Retina (tissue), 1 donor: ENCODE results near the gene BHLHA9.
"Not testable (repeated sequence)": the region's sequence is repeated elsewhere in the genome, so short reads cannot be mapped to it uniquely, and the experiment has no call there.

Source experiments
- DNase-seq: peaks from one replicate; pipeline ENCODE4 v3.0.0-alpha.2; 2016

Gene BHLHA9

GRCh38 chr17:1270210-1271029 lies at the start of gene BHLHA9:
TSS of gene BHLHA9 (plus strand) at chr17:1270444. CDS start at chr17:1270564, 120 bp downstream.
- peak; percentile 28 for DNase-seq

DNA sequence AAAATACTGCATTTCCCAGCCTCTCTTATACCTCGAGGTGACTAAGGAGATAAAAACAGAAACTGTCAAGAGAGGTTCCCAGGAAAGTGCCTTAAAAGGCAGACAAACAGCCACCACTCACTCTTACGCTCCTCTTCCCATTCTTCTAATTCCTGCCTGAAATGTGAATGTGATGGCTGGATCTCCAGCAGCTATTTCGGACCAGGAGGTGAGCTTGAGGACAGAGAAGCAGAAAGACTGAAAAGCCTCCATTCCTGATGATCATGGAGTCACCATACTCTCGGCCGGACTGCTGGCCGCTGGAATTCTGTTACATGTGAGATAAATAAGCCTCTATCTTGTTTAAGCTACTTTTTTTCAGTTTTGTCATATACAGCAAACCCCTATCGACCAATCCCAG lies 49.0 kb upstream of the BHLHA9 start:
- no peak for DNase-seq

GRCh38 chr17:1222321-1222720 lies 47.9 kb upstream of the BHLHA9 start:
- DNase-seq, result no peak

DNA sequence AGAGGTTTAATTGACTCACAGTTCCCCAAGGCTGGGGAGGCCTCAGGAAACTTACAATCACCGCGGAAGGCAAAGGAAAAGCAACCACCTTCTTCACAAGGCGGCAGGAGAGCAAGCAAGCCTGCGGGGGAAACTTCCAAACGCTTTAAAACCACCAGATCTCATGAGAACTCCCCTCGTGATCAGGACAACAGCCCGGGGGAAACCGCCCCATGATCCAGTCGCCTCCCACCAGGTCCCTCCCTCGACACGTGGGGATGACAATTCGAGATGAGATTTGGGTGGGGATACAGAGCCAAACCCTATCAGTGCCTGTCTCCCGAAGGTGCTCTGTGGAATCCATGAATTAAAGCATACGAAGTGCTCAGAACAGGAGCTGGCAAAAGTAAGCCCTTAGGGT lies 46.6 kb upstream of the BHLHA9 start:
- DNase-seq, result no peak

DNA sequence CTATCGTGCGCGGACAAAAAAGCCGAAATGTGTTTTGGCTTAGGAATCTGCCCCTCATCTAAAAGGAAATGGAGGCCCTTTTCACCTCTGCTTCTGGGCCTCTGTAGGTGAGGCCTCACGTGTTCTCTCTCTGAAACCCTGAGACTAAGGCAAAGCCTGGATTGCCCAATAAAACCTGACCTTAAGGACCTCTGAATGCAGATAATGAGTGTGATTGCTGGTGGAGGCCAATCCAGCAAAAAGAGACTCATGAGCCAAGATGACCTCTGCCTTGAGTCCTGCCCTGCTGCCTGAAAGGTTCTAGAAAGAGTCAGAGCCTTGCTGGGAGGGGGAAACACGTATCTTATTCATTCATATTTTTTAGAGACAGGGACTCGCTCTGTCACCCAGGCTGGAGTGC lies 45.9 kb upstream of the BHLHA9 start:
- no peak for DNase-seq

GRCh38 chr17:1226308-1226707 lies 43.9 kb upstream of the BHLHA9 start:
- no peak for DNase-seq

- DNase-seq, result no peak
These were observed 42.9 kb upstream of the BHLHA9 start for GRCh38 chr17:1227365-1227764.

DNA sequence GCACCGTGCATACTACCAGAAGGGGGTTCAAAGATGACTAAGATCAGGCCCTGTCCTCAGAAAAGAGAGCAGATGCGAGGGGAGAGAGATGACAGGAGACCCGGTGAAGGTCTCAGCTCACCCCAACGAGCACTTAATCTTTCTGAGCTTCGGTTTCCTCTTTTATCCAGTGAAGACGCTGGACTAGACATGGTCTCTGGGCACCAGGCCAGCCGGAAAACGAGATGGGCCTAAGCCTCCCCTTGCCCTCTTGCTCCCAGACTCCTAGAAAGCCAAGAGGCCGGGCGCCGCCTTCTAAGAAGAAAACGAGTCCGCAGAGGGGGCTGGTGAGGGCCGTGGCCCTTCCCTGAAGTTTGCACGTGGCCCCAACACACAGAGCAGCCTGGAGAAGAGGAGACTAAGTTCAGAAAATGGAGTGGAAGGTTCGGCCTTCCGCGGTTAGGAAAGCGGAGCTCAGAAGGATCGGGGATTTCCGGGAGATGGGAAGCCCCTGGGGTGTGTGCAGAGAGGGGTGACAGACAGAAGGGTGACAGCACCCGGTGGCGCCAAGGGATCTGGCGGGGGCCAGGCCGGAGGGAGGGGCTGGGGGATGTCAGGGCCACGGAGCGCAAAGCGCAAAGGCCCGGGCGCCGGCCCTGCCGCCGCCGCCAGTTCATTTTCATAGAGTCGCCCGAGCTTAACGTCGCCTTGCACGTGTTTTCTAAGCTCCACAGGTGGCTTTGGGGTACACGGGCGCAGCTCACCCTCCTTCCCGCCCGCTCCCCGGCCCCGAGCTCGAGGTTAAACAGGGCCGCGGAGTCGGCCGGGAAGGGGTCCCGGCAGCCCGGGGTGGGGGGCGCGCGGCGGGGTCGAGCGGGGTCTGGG lies 42.1 kb upstream of the BHLHA9 start:
- peak; percentile 57 for DNase-seq

GRCh38 chr17:1228781-1229348 lies 41.4 kb upstream of the BHLHA9 start:
- DNase-seq, result peak; percentile 19

- DNase-seq, result peak; percentile 61
These were observed 40.8 kb upstream of the BHLHA9 start for GRCh38 chr17:1229349-1229899.

- DNase-seq, result peak; percentile 18
These were observed 40.2 kb upstream of the BHLHA9 start for GRCh38 chr17:1229900-1230501.

GRCh38 chr17:1231456-1231855 lies 38.8 kb upstream of the BHLHA9 start:
- no peak for DNase-seq

DNA sequence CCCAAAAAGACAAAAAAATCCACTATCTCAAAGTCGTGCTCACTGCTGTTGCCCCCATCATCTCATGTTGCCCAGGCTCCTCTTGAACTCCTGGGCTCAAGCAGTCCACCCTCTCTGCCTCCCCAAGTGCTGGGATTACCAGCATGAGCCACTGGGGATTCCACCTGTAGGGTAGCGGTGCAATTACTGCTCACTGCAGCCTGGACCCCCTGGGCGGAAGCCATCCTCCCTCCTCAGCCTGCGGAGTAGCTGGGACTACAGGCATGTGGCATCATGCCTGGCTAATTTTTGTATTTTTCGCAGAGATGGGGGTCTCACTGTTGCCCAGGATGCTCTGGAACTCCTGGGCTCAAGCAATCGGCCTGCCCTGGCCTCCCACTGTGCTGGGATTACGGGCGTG lies 37.9 kb upstream of the BHLHA9 start:
- DNase-seq, result no peak

GRCh38 chr17:1232786-1233185 lies 37.5 kb upstream of the BHLHA9 start:
- no peak for DNase-seq

DNA sequence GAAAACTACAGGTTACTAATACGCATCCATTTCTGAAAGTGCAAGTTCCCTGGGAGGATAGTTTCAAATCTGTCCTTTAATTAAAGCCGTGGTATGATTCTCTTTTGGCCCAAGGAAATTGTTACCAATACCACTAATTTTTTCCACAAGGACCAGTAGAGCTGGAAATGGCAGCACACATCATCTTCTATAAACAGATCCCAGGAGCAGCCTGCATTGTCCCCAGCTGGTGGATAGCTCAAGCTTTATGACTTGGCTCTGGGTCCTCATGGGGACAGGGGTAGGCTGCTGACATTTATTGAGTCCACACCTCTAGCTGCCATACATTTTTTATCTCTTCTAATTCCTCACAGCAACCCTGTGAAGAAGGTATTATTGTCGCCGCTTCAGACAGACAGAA lies 35.8 kb upstream of the BHLHA9 start:
- DNase-seq, result no peak

DNA sequence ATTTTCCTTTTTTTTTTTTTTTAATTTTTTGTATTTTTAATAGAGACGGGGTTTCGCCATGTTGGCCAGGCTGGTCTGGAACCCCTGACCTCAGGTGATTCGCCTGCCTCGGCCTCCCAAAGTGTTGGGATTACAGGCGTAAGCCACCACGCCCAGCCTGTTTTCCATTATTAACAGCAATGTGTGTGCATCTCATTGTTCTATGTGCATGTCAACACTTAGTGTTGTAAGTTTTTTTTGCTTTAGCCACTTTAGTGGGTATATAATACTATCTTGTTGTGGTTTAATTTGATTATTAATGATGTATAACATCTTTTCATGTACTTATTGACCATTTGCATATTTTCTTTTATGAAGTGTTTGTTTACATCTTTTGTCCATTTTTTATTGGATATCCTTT lies 32.8 kb upstream of the BHLHA9 start:
- no peak for DNase-seq

- DNase-seq, result no peak
These were observed 31.0 kb upstream of the BHLHA9 start for GRCh38 chr17:1239210-1239609.

GRCh38 chr17:1240426-1240825 lies 29.8 kb upstream of the BHLHA9 start:
- not testable (repeated sequence) for DNase-seq

GRCh38 chr17:1241929-1242328 lies 28.3 kb upstream of the BHLHA9 start:
- DNase-seq, result no peak

DNA sequence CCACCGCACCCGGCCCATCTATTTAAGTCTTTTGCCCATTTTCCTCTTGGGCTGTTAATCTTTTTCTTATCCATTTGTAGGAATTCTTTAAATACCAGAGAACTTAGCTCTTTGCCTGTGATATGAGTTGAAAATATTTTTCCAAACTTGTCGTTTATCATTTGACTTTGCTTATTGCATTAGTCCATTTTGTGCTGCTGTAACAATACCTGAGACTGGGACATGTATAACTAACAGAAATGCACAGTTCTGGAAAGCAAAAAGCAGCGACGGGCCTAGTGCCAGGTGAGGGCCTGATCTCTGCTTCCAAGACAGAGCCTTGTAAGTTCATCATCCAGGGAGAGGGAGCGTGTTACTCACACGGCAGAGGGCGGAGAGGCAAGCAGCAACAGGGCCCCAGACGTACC lies 25.6 kb upstream of the BHLHA9 start:
- no peak for DNase-seq

DNA sequence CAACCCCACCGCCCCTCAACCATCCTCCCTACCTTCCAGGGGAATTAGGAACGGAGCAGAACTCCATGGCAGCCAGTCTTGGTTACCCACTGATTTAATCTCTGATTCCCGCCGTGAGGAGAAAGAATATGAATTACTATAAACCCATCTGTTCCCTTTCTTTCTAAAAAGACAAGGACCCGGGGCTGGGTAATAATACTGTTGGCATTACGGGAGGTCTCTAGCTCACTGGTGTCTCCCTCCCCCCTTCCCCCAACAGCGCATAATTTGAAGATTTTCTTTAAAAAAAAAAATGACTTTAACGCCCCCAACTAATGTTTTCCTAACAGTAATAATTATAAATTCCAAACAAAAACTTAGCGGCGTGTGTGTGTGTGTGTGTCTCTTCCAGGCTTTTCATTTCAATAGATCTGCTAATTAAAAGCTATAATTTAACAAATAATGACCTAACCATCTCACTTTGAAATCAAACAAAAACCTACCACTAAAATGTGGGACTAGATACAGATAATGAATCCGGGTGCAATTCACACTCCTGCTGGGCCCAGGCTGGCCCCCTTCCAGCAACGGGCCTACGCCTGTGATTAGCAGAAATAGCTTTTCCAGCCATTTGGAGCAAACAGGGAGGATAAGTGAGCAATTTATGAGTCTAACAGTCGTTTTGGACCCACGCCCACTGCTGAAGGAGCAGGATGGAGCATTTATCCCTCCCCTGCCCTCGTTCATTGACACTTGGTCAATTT lies 18.2 kb upstream of the BHLHA9 start:
- DNase-seq, result no peak

DNA sequence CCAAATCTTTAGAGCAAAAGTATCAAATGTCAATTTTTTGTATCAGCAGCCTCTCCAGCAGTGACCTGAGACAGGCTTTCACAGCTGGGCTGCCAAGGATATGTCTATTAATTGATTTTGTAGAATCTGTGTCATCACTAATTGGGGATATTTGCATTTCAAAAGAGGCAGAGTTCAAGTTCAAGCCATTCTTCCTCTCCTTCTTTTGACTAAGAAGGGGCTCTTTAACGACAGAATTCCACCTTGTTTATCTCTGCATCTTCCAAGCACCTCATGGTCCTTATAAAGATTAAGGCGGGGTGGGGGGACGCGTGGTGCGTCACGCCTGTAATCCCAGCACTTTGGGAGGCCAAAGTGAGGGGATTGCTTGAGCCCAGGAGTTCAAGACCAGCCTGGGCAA lies 15.2 kb upstream of the BHLHA9 start:
- DNase-seq, result no peak
